SK-MEL-5 (cell line): ENCODE results near the gene PRR15L. TPM values are rescaled to one million over a fixed set of nuclear protein-coding genes. Genes with fewer than 3 reads are reported as not detected.

Source experiments
- total RNA-seq: library from RNA; depleted of rRNA; stranded (reverse); fragments of >200 nt; shearing (Covaris generic); gene quantifications from 2 replicates; pipeline ENCODE4 v1.2.3, GENCODE V29; 2014; rRNA removed

Gene PRR15L
- total RNA-seq, 1 experiment from 2014 or later, result not detected

Other genes with a start within 250 kb of the PRR15L start
- gene TBX21, start 224.6 kb downstream of the PRR15L start, total RNA-seq, result not detected in 2 replicates
- 0.71 and 1.0 TPM in 2 replicates for gene OSBPL7, start 136.1 kb downstream of the PRR15L start, total RNA-seq
- gene MRPL10, start 126.3 kb downstream of the PRR15L start, total RNA-seq, result 72.6 and 82.0 TPM in 2 replicates
- not detected in 2 replicates for gene LRRC46, start 126.2 kb downstream of the PRR15L start, total RNA-seq
- gene SCRN2, start 116.6 kb downstream of the PRR15L start, total RNA-seq, result 6.9 and 9.2 TPM in 2 replicates
- gene SP6, start 106.7 kb downstream of the PRR15L start, total RNA-seq, result 0.05 TPM in 1 of 2 replicates, not detected in the other
- gene SP2, start 61.6 kb downstream of the PRR15L start, total RNA-seq, result 1.2 and 2.9 TPM in 2 replicates
- gene PNPO, start 16.3 kb downstream of the PRR15L start, total RNA-seq, result 27.0 and 37.4 TPM in 2 replicates
- 39.3 and 46.2 TPM in 2 replicates for gene CDK5RAP3, start 13.2 kb upstream of the PRR15L start, total RNA-seq
- gene COPZ2, start 79.9 kb upstream of the PRR15L start, total RNA-seq, result 9.3 and 10.2 TPM in 2 replicates
- gene NFE2L1, start 90.5 kb upstream of the PRR15L start, total RNA-seq, result 32.6 and 35.4 TPM in 2 replicates
- gene CBX1, start 143.6 kb upstream of the PRR15L start, total RNA-seq, result 43.9 and 47.2 TPM in 2 replicates
- 11.0 and 13.0 TPM in 2 replicates for gene SNX11, start 149.9 kb upstream of the PRR15L start, total RNA-seq